SK-N-SH treated with all-trans-retinoic acid at 6 μM for 48 hours (cell line): Measurements from ENCODE around the gene PELI3.

Experiments
- ZNF70 ChIP-seq: fragments of 450-650 bp; formaldehyde crosslinking; IDR thresholded peaks from 2 replicates; pipeline ENCODE4 v1.5.0; 2020; ENCODE audit warnings: mild to moderate bottlenecking, moderate library complexity
- ZNF8 ChIP-seq: fragments of 450-650 bp; formaldehyde crosslinking; IDR thresholded peaks from 2 replicates; pipeline ENCODE4 v1.5.0; 2020; ENCODE audit warnings: mild to moderate bottlenecking, moderate library complexity

DNA sequence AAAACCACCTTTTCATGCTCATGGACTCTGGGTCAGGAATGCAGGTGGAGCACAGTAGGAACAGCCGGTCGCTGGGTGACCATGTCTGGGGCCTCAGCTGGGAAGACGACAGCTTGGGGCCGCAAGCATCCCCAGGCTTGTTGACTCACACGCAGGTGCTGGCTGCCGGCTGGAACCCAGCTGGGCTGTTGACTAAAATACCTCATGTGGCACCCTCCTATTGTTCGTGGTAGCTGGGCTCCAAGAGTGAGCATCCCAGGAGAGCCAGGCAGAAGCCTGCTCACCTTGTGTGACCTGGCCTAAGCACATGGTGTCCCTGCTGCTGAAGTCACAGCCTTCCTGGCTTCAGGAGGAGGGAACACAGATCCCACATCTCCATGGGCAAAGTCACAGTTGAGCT, 22.9 kb downstream of the PELI3 start:
- TF ChIP-seq ZNF8 (CRISPR knock-in tag) (no peak), ZNF70 (CRISPR knock-in tag) (no peak)
